ENCODE measurements around the gene PAK3. TPM values are rescaled to one million over a fixed set of nuclear protein-coding genes. Genes with fewer than 3 reads are reported as not detected.

The PAK3 gene
- total and polyA plus RNA-seq, 9 of the 15 experiments (the other 6 are each of a cell fraction or from before 2014, with no cell fraction given) = not detected

GRCh38 chrX:111265486-111265885 lies 169.5 kb downstream of the PAK3 start:
- H3K27ac ChIP-seq (ENCODE audit: extremely low read depth, low read depth, low read length) = no peak overlapping the region
- H3K9me1 ChIP-seq (ENCODE audit: control insufficient read depth, insufficient read depth, low read length) = no peaks in the 10 kb centered on the region
- H3K36me3 ChIP-seq (ENCODE audit: control insufficient read depth, insufficient read depth, low read length) = no peaks in the 10 kb centered on the region
- TF ChIP-seq FOSL1 (tag; conservative IDR thresholded peaks at IDR 0.05) (no peak), CEBPG (CRISPR knock-in tag; IDR thresholded peaks at IDR 0.05) (no peak), CEBPG (tag; conservative IDR thresholded peaks at IDR 0.05 in 1 of 2, IDR thresholded peaks at IDR 0.05 in 1 of 2) (no peak), CBX1 (IDR thresholded peaks at IDR 0.05; ENCODE audit: low read depth) (no peak), ATF3 (IDR thresholded peaks at IDR 0.05) (no peak), ATF3 (CRISPR knock-in tag; conservative IDR thresholded peaks at IDR 0.05) (no peak), SFPQ (IDR thresholded peaks at IDR 0.05; ENCODE audit: low read depth, low read length) (no peak), NFIC (IDR thresholded peaks at IDR 0.05) (no peak), MTA2 (IDR thresholded peaks at IDR 0.05; ENCODE audit: low read depth) (no peak), XRCC4 (IDR thresholded peaks at IDR 0.05; ENCODE audit: extremely low read depth, insufficient read depth, insufficient read length) (no peak), COPS2 (conservative IDR thresholded peaks at IDR 0.05) (no peak), HNRNPH1 (optimal IDR thresholded peaks at IDR 0.05; ENCODE audit: low read depth, low read length) (no peak)
- H3K79me2 ChIP-seq (ENCODE audit: control insufficient read depth, insufficient read depth, low read length) = no peaks in the 10 kb centered on the region
- H3K4me1 ChIP-seq (replicated peaks in 1 of 2; ENCODE audit: control insufficient read depth in 2 of 2, insufficient read depth in 2 of 2, low read length in 2 of 2) = no peaks in the 10 kb centered on the region
- H3K4me3 ChIP-seq = no peak overlapping the region
- no peaks in the 10 kb centered on the region for H3K9me3 ChIP-seq (replicated peaks; ENCODE audit: control insufficient read depth, insufficient read depth, low read depth, low read length)
- H4K20me1 ChIP-seq (replicated peaks; ENCODE audit: control insufficient read depth, insufficient read depth, low read length) = no peaks in the 10 kb centered on the region
- DNase-seq (ENCODE audit: extremely low read depth in 1 of 4, low spot score in 3 of 4) = no peak
- POLR2A ChIA-PET = no interaction called here
- intact Hi-C loops (cut with micrococcal nuclease) (no loop called here), in situ Hi-C loops (cut with MboI) (no loop called here)
- H3K27me3 ChIP-seq (ENCODE audit: control insufficient read depth in 2 of 2, insufficient read depth in 2 of 2, low read length in 2 of 2) = no peaks in the 10 kb centered on the region
- no peak overlapping the region for H3K4me2 ChIP-seq (ENCODE audit: insufficient read depth, low read length)
- no peak for ATAC-seq
- no peak for FAIRE-seq
- BruUV-seq (replicated peaks) = no TSS peak
- WGBS (ENCODE audit: insufficient coverage, low coverage, missing lambda C conversion rate) = 0% methylated on average over 1 of the region's 2 CpGs
- no peak overlapping the region for H2AFZ ChIP-seq (ENCODE audit: low read depth, low read length)
- no peak overlapping the region for H3K9ac ChIP-seq (ENCODE audit: insufficient read depth in 1 of 2, low read depth in 2 of 2, low read length in 2 of 2)
- CTCF ChIA-PET (ENCODE audit: low intra/inter-chr PET ratio) = no interaction called here
